Astrocyte (in vitro differentiated cells and primary cell): ENCODE measurements around the gene CD84.
"Not testable (repeated sequence)": the region's sequence is repeated elsewhere in the genome, so short reads cannot be mapped to it uniquely, and the experiment has no call there.

Source experiments
- CTCF ChIP-seq: IDR thresholded peaks from 2 replicates; pipeline ENCODE4 v1.5.1; 2011; ENCODE audit warnings: low read depth, mild to moderate bottlenecking, inconsistent platforms, low read length, moderate library complexity; ENCODE audit not compliant: insufficient read depth
- EZH2 ChIP-seq: IDR thresholded peaks from 2 replicates; pipeline ENCODE4 v1.6.1; 2012; ENCODE audit warnings: mild to moderate bottlenecking, low read length, inconsistent platforms; ENCODE audit not compliant: insufficient read depth

DNA sequence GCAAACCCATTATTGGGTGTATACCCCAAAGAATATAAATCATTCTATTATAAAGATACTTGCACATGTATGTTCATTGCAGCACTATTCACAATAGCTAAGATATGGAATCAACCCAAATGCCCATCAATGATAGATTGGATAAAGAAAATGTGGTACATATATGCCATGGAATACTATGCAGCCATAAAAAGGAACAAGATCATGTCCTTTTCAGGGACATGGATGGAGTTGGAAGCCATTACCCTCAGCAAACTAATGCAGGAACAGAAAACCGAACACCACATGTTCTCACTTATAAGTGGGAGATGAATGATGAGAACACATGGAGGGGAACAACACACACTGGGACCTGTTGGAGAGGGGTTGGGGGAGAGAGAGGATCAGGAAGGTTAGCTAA lies 16.1 kb downstream of the CD84 start:
- not testable (repeated sequence) for TF ChIP-seq CTCF, EZH2
